ENCODE measurements around the gene IGSF3. TPM values are rescaled to one million over a fixed set of nuclear protein-coding genes. Genes with fewer than 3 reads are reported as not detected.
"Not testable (repeated sequence)": the region's sequence is repeated elsewhere in the genome, so short reads cannot be mapped to it uniquely, and the experiment has no call there.

IGSF3 gene
- total and polyA plus RNA-seq, 7 donors = 1.8 to 10.2 (median 5.3) TPM

DNA sequence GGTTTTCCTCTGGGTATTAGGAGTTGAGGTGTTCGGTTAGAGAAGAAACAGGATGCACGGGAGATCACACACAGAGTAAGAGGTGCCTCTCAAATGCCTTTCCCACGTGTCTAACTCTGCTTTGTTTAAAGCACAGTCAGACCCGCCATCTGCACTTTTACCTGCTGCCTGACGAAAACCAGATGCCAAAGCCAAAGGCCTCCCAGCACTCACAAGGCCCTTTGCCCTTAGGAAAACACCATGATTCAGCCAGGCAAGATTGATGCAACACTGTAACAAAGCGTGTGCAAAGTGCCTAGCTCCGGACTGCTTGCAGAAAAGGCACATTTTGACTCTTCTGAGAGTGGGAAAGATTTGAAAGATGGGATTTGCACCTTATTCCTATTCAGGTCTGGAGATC lies 19.2 kb downstream of the IGSF3 start:
- intact Hi-C loops (cut with DNase I); H3K27ac ChIP-seq; H3K4me3 ChIP-seq; H3K9me3 ChIP-seq; H3K36me3 ChIP-seq; DNase-seq; H3K27me3 ChIP-seq: not testable (repeated sequence)
- TF ChIP-seq POLR2AphosphoS5 (IDR thresholded peaks at IDR 0.05) = peak; percentile 54 to 85 (median 63)
- WGBS, 2 donors = 81 to 85% methylated on average over 7 of the region's 7 CpGs
- H3K4me1 ChIP-seq = peaks cover 0 to 21% (median 11%) of the 10 kb centered on the region in 4 donors

DNA sequence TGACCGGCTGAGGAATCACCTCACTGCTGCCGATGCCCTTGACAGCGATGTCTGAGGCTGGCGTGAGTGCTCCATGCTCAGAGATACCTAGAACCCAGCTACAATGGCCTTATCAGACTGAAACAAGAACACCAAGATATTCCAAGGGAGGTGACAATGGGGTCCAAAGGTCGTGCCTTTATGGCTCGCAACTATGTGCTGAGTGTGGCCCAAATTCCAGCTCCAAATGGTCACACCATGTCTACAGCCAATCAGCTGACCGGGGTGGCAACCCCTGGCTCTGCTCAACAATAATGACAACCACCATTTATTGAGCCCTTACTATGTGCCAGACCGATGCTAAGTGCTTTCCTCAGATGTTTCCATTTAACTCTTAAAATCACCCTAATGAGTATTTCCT lies 20.3 kb downstream of the IGSF3 start:
- not testable (repeated sequence) for H3K27ac ChIP-seq

DNA sequence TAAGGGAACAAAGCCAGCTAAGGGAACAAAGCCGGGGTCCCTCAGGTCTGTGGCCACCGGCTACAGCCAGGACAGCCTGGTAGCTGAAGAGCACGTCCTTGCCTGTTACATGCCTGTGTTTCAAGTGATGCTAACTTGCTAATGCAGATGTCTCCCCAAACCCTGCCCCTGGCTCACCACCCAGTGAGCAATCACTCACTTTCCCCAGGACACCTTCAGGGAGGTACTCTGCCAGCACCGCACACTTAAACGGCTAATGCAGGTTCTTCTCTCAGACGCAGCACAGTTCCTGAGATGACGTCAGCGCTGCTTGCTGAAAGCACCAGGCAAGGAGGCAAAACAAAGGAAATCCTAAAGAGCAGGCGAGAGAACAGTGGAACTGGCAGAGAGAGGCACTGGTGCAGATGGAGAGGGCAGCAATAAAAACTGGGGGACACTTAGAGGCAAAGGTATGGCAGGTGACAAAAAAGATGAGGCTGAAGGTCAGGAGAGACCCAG lies 20.8 kb downstream of the IGSF3 start:
- peak; percentile 73 for DNase-seq
- H3K27me3 ChIP-seq; H3K36me3 ChIP-seq; intact Hi-C loops (cut with DNase I); H3K27ac ChIP-seq; H3K4me3 ChIP-seq; H3K9me3 ChIP-seq: not testable (repeated sequence)
- 53 to 56% methylated on average over 9 of the region's 9 CpGs for WGBS, 2 donors
- peaks cover 0 to 21% (median 11%) of the 10 kb centered on the region in 4 donors for H3K4me1 ChIP-seq

More for the DNA sequence above, 20.3 kb downstream of the IGSF3 start:
- H3K9me3 ChIP-seq; DNase-seq; H3K27me3 ChIP-seq; H3K36me3 ChIP-seq; intact Hi-C loops (cut with DNase I); H3K4me3 ChIP-seq: not testable (repeated sequence)
- H3K4me1 ChIP-seq = peaks cover 0 to 21% (median 11%) of the 10 kb centered on the region in 4 donors
- 45 to 77% methylated on average over 8 of the region's 8 CpGs for WGBS, 2 donors

DNA sequence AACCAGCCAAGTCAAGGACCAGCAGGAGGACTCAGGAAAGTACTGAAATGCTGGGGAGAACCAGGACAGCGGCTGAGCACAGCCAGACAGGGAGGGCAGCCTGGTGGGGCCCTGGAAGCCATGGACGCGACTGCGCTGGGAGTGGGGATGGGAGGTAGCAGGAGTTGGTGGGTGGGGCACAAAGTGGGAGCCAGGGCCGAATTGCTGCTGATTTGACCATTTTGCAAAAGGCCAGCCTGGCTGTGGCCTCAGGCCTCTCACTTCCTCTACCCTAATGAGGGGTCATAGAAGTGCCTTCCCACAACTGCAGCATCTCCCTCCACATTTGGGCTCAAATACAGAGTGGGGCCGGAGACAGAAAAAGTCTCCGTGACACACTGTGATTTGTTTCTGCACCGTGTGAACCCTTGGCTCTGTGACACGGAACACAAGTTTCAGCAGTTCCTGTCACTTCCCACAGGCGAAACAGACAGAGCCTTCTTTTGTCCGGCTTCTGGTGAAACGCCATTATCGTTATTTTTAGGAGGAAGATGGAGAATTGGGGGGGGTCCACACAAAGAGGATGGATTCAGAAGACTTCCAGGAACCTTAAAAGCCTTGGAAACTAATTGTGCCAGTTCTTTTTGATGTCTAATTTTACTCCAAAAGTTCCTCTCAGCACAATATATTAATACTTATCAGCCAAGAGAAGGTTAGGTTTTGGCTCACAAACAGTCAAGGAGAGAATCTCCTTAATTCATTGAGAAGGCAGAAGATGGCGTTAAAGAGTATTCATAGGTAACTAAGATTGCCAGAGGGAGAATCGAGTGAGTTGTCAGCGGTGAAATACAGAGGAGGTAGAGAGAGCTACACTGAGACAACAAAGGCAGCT lies 21.5 kb downstream of the IGSF3 start:
- H3K27me3 ChIP-seq; DNase-seq; H3K9me3 ChIP-seq; H3K36me3 ChIP-seq; H3K27ac ChIP-seq; intact Hi-C loops (cut with DNase I); H3K4me3 ChIP-seq: not testable (repeated sequence)
- H3K4me1 ChIP-seq = peaks cover 0 to 21% (median 11%) of the 10 kb centered on the region in 4 donors
- 79 to 86% methylated on average over 16 of the region's 16 CpGs for WGBS, 2 donors

DNA sequence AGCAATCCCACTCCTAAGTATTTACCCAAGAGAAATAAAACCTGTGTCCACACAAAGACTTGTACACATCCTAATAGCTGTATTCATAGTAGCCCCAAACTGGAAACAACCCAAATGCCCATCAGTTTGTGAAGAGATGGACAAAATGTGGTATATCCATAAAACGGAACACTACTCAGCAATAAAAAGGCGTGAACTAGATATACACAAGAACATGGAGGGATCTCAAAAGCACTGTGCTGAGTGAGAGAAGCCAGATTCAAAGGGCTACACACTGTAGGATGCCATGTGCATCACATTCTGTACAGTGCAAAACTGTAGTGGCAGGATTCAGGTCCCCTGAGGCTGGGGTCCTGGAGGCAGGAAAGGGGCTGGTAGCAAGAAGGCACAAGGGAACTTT lies 22.5 kb downstream of the IGSF3 start:
- 93 to 95% methylated on average over 2 of the region's 2 CpGs for WGBS, 2 donors
- H3K36me3 ChIP-seq; DNase-seq; H3K27me3 ChIP-seq; H3K4me3 ChIP-seq; H3K27ac ChIP-seq; H3K9me3 ChIP-seq; intact Hi-C loops (cut with DNase I): not testable (repeated sequence)
- H3K4me1 ChIP-seq = peaks cover 0 to 21% (median 11%) of the 10 kb centered on the region in 4 donors

DNA sequence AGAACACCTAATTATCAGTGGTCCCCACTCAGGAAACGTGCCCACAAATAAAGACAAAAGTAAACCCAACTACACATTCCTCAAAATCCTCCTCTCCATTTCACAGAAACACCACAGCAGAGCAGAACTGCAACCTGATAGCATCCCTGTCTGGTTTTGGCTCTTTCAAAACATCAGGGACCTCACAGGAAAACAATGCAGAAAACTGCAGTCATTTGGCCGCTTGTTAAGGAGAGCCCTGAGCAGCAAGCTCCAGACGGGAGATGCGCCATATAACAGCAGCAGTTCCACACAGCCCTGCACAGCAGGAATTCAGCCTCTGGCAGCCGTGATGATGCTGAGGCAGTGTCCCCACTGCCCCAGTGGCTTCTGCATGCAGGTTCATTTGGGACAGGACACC lies 23.4 kb downstream of the IGSF3 start:
- DNase-seq; H3K27me3 ChIP-seq; H3K9me3 ChIP-seq; intact Hi-C loops (cut with DNase I); H3K36me3 ChIP-seq; H3K4me3 ChIP-seq; H3K27ac ChIP-seq: not testable (repeated sequence)
- WGBS, 2 donors = 86 to 88% methylated on average over 5 of the region's 5 CpGs
- H3K4me1 ChIP-seq = peaks cover 0 to 20% (median 11%) of the 10 kb centered on the region in 4 donors

DNA sequence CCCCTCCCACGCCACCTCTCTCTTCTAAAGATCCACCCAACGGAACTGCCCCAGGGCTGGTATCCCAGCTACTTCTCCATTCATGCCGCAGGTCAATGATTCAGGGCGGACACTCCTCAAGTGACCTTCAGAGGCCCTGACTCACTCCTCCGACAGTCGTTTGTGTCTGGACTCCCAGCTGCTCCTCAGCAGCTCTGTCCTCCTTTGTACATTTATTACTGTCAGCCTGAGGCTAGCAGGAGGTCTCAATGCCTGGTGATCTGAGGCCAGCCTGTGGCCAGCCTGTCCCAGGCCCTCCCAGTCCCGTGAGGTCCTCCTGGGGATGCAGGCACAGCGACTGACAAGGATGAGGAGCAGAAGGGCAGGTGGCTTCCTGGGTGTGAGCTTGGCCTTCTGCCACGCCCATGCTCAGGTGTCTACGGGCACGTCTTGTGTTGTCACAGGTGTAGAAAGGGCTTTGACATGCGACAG lies 24.2 kb downstream of the IGSF3 start:
- DNase-seq; H3K27ac ChIP-seq; H3K4me3 ChIP-seq; intact Hi-C loops (cut with DNase I); H3K36me3 ChIP-seq; H3K27me3 ChIP-seq; H3K9me3 ChIP-seq: not testable (repeated sequence)
- peaks cover 0 to 13% (median 5%) of the 10 kb centered on the region in 4 donors for H3K4me1 ChIP-seq
- WGBS, 2 donors = 38 to 78% methylated on average over 12 of the region's 12 CpGs

DNA sequence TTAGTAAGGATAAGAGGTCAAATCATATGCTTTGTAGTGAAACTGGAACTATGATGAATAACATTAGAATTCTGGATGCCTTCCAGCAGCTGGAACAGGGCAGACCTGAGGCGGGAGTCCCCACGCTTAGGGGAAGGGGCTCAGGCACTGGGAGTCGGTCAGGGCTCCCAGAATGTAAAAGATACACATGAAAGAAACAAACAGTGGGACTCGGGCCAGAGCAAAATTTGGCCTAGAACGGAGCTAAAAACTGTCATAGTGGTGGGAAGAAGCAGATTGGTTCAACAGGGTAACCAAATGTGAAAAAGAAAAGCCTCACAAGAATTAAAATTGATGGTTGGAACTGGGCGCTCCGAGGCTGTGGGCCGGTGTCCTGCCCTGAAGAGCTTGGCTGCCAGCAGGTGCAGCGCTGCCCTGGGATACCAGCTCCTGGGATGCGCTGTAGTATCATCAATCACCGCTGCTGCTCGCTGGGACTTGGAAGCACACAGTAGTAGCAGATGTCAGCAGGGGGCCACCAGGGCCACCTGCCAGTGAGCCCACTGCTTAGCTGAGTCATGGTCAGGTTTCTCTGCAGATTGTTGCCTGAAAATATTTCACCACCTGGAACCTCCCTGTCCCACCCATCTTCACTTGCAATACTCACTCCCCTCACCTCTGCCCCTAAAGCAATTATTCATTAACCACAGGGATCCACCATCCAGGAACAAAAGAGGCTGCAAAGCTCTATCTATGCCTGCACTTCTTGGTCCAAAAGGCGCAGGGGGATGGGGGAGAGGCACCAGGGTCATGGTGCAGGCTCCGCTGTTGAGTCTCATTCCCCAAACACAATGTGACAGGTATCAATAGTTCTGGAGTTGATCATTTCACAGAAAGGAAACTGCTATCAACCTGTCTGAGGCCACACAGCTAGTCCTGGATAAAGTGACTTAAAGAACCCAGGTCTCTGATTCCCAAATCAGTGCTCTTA lies 24.9 kb downstream of the IGSF3 start:
- H3K4me1 ChIP-seq; H3K36me3 ChIP-seq; H3K27ac ChIP-seq; H3K27me3 ChIP-seq; intact Hi-C loops (cut with DNase I); DNase-seq; H3K4me3 ChIP-seq; H3K9me3 ChIP-seq: not testable (repeated sequence)
- WGBS, 2 donors = 87 to 88% methylated on average over 14 of the region's 14 CpGs

DNA sequence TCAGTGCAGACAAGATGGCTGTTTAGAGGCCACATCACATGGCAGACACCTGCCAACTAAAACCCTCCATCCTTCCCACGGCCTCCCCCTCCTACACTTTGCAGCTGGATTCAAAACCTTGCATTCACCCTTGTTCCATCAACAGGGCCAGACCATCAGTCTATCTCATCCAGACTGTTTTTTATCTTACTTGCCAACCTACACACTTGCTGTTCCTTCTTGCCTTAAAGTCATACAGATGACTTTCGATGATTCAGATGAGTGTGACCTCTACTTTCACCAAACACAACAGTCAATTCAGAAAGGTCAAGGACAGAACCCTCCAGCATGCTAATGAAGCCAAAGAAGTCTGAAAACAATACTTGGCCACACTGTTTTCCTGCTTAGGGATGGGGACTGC lies 29.9 kb downstream of the IGSF3 start:
- H3K27me3 ChIP-seq; H3K4me1 ChIP-seq; H3K36me3 ChIP-seq; DNase-seq; H3K9me3 ChIP-seq; intact Hi-C loops (cut with DNase I); H3K27ac ChIP-seq; H3K4me3 ChIP-seq: not testable (repeated sequence)
- WGBS, 2 donors = 89 to 92% methylated on average over 2 of the region's 2 CpGs

DNA sequence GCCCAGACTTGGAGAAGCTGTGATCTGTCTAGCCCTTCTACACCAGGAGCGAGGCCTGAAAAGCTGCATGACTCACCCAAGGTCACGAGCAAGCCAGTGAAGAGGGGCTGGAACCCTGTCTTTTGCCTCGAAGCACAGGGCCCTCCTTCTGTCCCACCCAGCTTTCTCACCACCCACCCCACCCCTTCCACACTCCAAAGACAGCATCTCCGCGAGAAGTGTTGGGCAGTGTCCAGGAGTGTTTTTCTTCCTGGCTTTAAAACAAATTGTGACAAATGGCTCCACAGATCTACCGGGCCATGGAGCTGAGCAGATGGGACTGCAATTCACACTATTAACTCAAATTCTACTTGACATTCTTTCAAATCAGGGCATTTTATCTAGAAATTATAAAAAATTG lies 30.9 kb downstream of the IGSF3 start:
- H3K36me3 ChIP-seq; H3K9me3 ChIP-seq; H3K27me3 ChIP-seq; H3K27ac ChIP-seq; intact Hi-C loops (cut with DNase I); H3K4me1 ChIP-seq; DNase-seq; H3K4me3 ChIP-seq: not testable (repeated sequence)
- WGBS, 2 donors = 84 to 85% methylated on average over 6 of the region's 6 CpGs

DNA sequence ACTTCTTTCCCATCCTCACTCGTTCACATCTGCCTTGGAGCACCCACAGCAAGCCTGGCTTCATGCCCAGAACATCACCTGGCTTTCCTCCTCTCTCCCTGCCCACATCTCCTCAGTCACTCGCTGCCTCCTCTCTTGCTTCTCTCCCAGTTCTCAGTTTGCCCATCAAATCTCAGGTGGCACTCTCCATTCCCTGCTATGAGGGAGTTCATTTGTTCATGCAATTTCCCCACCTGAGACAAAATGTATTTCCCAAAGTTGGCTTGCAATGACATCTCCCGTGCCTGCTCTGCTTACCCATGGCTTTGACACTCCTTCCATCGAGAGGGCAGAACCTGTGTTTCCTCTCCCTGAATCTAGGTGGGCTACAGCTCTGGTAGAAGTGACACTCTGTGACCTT lies 33.1 kb downstream of the IGSF3 start:
- 54 to 78% methylated on average over 4 of the region's 4 CpGs for WGBS, 2 donors
- H3K36me3 ChIP-seq; H3K4me3 ChIP-seq; H3K27ac ChIP-seq; intact Hi-C loops (cut with DNase I); H3K27me3 ChIP-seq; DNase-seq; H3K9me3 ChIP-seq; H3K4me1 ChIP-seq: not testable (repeated sequence)

All from sigmoid colon (tissue), 7 donors.